Activated naive CD8-positive, alpha-beta T cell treated with anti-CD3 and anti-CD28 coated beads, Interleukin-2, amount 10 ng/mL, durations not matched to agents 7 days and 5 days (primary cell): ENCODE results near the gene USP37. TPM values are rescaled to one million over a fixed set of nuclear protein-coding genes. Genes with fewer than 3 reads are reported as not detected.

Experiments
- ATAC-seq: fragments of 150-1000 bp; cut with Tn5 transposase; one replicate; pipeline ENCODE4 v1.10.0; 2021; ENCODE audit warnings: low read depth, moderate library complexity
- POLR2A ChIA-PET: fragments of 350-600 bp; sonication (Branson Sonifier 250); formaldehyde crosslinking; loops from one replicate; lab custom pipeline; 2021; ENCODE audit warnings: antibody characterized with exemption; lab: Charles Lee
- DNase-seq: peaks from one replicate; pipeline ENCODE4 v3.0.0; 2021
- H3K27ac Mint-ChIP-seq: one replicate; pipeline ENCODE4 v1.8.0; 2022; ENCODE audit warnings: mild to moderate bottlenecking, mixed read lengths
- H3K27me3 Mint-ChIP-seq: one replicate; pipeline ENCODE4 v1.8.0; 2022; ENCODE audit warnings: mild to moderate bottlenecking, moderate library complexity, mixed read lengths
- H3K36me3 Mint-ChIP-seq: one replicate; pipeline ENCODE4 v1.8.0; 2021; ENCODE audit warnings: mild to moderate bottlenecking, mixed read lengths
- H3K4me1 Mint-ChIP-seq: one replicate; pipeline ENCODE4 v1.8.0; 2021; ENCODE audit warnings: mixed read lengths
- H3K4me3 Mint-ChIP-seq: one replicate; pipeline ENCODE4 v1.8.0; 2022; ENCODE audit warnings: mild to moderate bottlenecking, moderate library complexity, mixed read lengths
- H3K9me3 Mint-ChIP-seq: one replicate; pipeline ENCODE4 v1.8.0; 2021; ENCODE audit warnings: mixed read lengths
- total RNA-seq, 2 experiments: library from RNA; stranded (reverse); gene quantifications; one replicate each; pipeline ENCODE4 v1.2.3, GENCODE V29; 2021

USP37 gene
- total RNA-seq, 2 experiments from 2014 or later: 31.9 to 33.5 TPM

DNA sequence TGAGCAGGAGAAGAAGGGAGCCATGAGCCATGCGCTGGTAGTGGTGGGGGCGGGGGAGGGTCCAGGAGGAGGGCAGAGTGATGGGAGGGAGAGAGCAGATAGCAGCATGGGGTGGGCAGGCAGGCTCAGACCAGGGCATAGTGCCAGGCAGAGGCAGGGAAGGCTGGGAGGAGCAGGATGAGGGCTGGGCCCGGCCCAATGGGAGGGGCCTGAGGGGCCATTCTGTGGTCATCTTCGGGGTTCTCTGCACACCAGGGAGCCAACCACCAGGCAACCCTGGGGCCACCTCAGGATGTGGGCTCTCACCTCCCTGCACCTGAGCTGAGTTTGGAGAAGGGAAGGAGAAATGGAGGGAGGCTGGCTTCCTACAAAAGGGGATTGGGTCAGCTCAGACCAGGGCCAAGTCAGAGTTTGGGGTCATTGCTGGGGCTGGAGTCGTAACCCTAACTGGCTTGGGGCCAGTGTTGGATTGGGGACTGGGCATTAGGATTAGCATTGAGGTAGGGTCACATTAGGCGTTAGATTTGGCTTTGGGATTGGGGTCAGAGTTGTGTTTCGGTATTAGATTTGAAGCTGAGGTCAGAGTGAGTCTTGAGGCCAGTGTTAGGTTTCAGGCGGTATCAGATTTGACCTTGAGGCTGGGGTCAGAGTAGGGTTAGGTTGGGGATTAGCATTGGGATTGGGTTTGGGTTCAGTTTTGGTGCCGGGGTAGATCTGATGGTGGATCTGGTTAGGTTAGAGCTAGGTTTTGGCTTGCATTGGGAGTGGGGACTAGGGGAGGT lies 138.0 kb downstream of the USP37 start:
- Mint-ChIP-seq H3K9me3 (no peaks in the 10 kb centered on the region), H3K4me3 (no peak overlapping the region), H3K4me1 (peaks cover 11% of the 10 kb centered on the region), H3K27ac (peak overlapping the region; percentile 36), H3K36me3 (no peaks in the 10 kb centered on the region), H3K27me3 (peaks cover 4% of the 10 kb centered on the region)
- DNase-seq (peak; percentile 20), ATAC-seq (no peak)
- POLR2A ChIA-PET: no interaction called here

GRCh38 chr2:218428846-218429558 lies 139.1 kb downstream of the USP37 start:
- Mint-ChIP-seq H3K27me3 (peaks cover 4% of the 10 kb centered on the region), H3K36me3 (no peaks in the 10 kb centered on the region), H3K4me1 (peaks cover 11% of the 10 kb centered on the region), H3K9me3 (no peaks in the 10 kb centered on the region), H3K4me3 (no peak overlapping the region), H3K27ac (no peak overlapping the region)
- DNase-seq (peak; percentile 4), ATAC-seq (no peak)
- POLR2A ChIA-PET: no interaction called here

DNA sequence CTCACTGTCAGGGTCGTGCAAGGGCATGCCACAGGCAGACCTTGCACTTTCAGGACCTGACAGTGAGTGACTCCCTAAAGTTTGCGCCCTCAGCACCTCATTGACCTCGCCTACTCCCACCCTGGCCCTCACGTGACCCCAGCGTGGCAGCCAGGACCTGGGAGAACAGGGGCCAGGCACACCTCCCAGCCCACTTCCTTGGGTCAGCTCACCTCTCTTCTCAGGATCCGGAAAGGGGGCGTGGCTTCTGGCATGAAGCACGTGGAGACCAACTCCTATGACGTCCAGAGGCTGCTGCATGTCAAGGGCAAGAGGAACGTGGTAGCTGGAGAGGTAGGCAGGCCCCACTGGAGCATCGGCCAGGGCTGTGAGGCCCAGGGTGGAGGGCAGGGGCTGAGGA lies 140.4 kb downstream of the USP37 start:
- peaks cover 4% of the 10 kb centered on the region for H3K27me3 Mint-ChIP-seq
- DNase-seq (no peak), ATAC-seq (no peak)
- H3K9me3 Mint-ChIP-seq: no peaks in the 10 kb centered on the region
- no peak overlapping the region for H3K4me3 Mint-ChIP-seq
- no peak overlapping the region for H3K27ac Mint-ChIP-seq
- no peaks in the 10 kb centered on the region for H3K36me3 Mint-ChIP-seq
- POLR2A ChIA-PET: no interaction called here
- H3K4me1 Mint-ChIP-seq: peaks cover 11% of the 10 kb centered on the region

- H3K27me3 Mint-ChIP-seq: peaks cover 2% of the 10 kb centered on the region
- H3K36me3 Mint-ChIP-seq: no peaks in the 10 kb centered on the region
- DNase-seq (no peak), ATAC-seq (no peak)
- no peaks in the 10 kb centered on the region for H3K9me3 Mint-ChIP-seq
- H3K27ac Mint-ChIP-seq: no peak overlapping the region
- POLR2A ChIA-PET: no interaction called here
- peaks cover 7% of the 10 kb centered on the region for H3K4me1 Mint-ChIP-seq
- no peak overlapping the region for H3K4me3 Mint-ChIP-seq
Observed at GRCh38 chr2:218425531-218425930, 142.6 kb downstream of the USP37 start.

DNA sequence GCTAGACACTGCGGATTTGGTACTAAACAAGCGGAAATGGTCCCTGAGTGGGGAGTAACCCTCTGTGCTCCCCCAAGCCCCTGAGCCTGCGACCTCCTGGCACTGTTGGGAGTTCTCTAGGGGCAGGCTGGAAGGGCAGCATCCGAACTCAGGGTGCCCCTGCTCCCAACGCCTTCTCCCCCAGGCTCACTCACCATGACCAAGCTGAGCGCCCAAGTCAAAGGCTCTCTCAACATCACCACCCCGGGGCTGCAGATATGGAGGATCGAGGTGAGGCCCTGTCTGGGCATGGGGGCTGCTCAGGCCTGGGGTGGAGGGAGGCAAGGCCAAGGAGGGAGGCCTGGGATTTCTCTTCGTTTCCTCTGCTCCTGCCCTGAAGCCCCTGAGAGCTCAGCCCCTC lies 144.6 kb downstream of the USP37 start:
- Mint-ChIP-seq H3K36me3 (no peaks in the 10 kb centered on the region), H3K27ac (no peak overlapping the region), H3K9me3 (no peaks in the 10 kb centered on the region), H3K27me3 (no peaks in the 10 kb centered on the region), H3K4me3 (no peak overlapping the region), H3K4me1 (no peaks in the 10 kb centered on the region)
- POLR2A ChIA-PET: no interaction called here
- DNase-seq: no peak
- no peak for ATAC-seq

- POLR2A ChIA-PET: no interaction called here
- Mint-ChIP-seq H3K36me3 (no peaks in the 10 kb centered on the region), H3K27me3 (no peaks in the 10 kb centered on the region), H3K27ac (no peak overlapping the region), H3K9me3 (no peaks in the 10 kb centered on the region), H3K4me3 (no peak overlapping the region), H3K4me1 (no peaks in the 10 kb centered on the region)
- no peak for DNase-seq
- ATAC-seq: no peak
Observed at GRCh38 chr2:218422403-218423086, 145.6 kb downstream of the USP37 start.

- ATAC-seq (no peak), DNase-seq (no peak)
- POLR2A ChIA-PET: no interaction called here
- H3K9me3 Mint-ChIP-seq: no peaks in the 10 kb centered on the region
- H3K27me3 Mint-ChIP-seq: no peaks in the 10 kb centered on the region
- no peak overlapping the region for H3K4me3 Mint-ChIP-seq
- no peaks in the 10 kb centered on the region for H3K36me3 Mint-ChIP-seq
- H3K27ac Mint-ChIP-seq: no peak overlapping the region
- no peaks in the 10 kb centered on the region for H3K4me1 Mint-ChIP-seq
Observed at GRCh38 chr2:218421027-218421426, 147.1 kb downstream of the USP37 start.

- POLR2A ChIA-PET: no interaction called here
- DNase-seq (no peak), ATAC-seq (no peak)
- Mint-ChIP-seq H3K27ac (no peak overlapping the region), H3K27me3 (no peaks in the 10 kb centered on the region), H3K4me3 (no peak overlapping the region), H3K36me3 (no peaks in the 10 kb centered on the region), H3K9me3 (no peaks in the 10 kb centered on the region), H3K4me1 (no peaks in the 10 kb centered on the region)
Observed at GRCh38 chr2:218419630-218420216, 148.4 kb downstream of the USP37 start.

- POLR2A ChIA-PET: no interaction called here
- no peak within 1 kb of the TSS for H3K27ac Mint-ChIP-seq
- no peaks in the 10 kb centered on the region for H3K27me3 Mint-ChIP-seq
- no peaks in the 10 kb centered on the region for H3K9me3 Mint-ChIP-seq
- ATAC-seq (no peak), DNase-seq (no peak)
- no peaks in the 10 kb centered on the region for H3K4me1 Mint-ChIP-seq
- H3K36me3 Mint-ChIP-seq: no peaks in the 10 kb centered on the region
- H3K4me3 Mint-ChIP-seq: no peak within 1 kb of the TSS
Observed at GRCh38 chr2:218418717-218419458, 149.3 kb downstream of the USP37 start, which contains the start of gene VIL1. VIL1 (plus strand) TSS chr2:218419123; CDS start chr2:218423779, 4,656 bp downstream.

- POLR2A ChIA-PET: no interaction called here
- Mint-ChIP-seq H3K4me1 (no peaks in the 10 kb centered on the region), H3K36me3 (no peaks in the 10 kb centered on the region), H3K4me3 (no peak overlapping the region), H3K27me3 (no peaks in the 10 kb centered on the region), H3K27ac (no peak overlapping the region), H3K9me3 (no peaks in the 10 kb centered on the region)
- ATAC-seq (no peak), DNase-seq (no peak)
Observed at GRCh38 chr2:218418321-218418716, 149.8 kb downstream of the USP37 start.

DNA sequence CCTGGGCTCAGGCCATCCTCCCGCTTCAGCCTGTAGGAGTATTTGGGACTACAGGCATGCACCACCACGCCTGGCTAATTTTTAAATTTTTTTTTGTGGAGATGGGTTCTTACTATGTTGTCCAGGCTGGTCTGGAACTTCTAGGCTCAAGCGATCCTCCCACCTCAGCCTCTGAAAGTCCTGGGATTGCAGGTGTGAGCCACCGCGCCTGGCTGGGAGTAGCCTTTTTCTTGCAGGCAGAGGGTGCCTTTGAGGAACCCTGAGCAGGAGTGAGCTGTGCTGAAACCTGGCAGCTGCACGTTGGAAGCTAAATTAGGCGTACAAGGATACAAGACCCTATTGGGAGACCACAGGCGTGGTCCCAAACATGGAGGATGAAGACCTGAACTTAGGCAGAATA lies 160.4 kb downstream of the USP37 start:
- H3K36me3 Mint-ChIP-seq: peaks cover 6% of the 10 kb centered on the region
- H3K4me3 Mint-ChIP-seq: no peak overlapping the region
- ATAC-seq (no peak), DNase-seq (no peak)
- H3K27me3 Mint-ChIP-seq: peaks cover 10% of the 10 kb centered on the region
- POLR2A ChIA-PET: interaction anchor here (0.6 to 4.2 kb wide), 2 partner anchors 11 to 252 kb away, joined by 3 to 30 read pairs; partner anchors contain the start of genes BCS1L and ZNF142
- no peaks in the 10 kb centered on the region for H3K9me3 Mint-ChIP-seq
- no peak overlapping the region for H3K27ac Mint-ChIP-seq
- H3K4me1 Mint-ChIP-seq: peaks cover 37% of the 10 kb centered on the region

- peak; percentile 62 for DNase-seq
- Mint-ChIP-seq H3K4me3 (peak overlapping the region; percentile 84), H3K9me3 (no peaks in the 10 kb centered on the region), H3K27me3 (peaks cover 7% of the 10 kb centered on the region), H3K36me3 (peaks cover 6% of the 10 kb centered on the region), H3K27ac (peak overlapping the region; percentile 89), H3K4me1 (peaks cover 37% of the 10 kb centered on the region)
- ATAC-seq: peak; percentile 4
- POLR2A ChIA-PET: interaction anchor here (3.9 to 4.2 kb wide), 2 partner anchors 10 to 120 kb away, joined by 8 to 30 read pairs; no protein-coding TSS in a partner anchor
Observed at GRCh38 chr2:218406949-218407618, 161.1 kb downstream of the USP37 start.
